SU-DHL-6 (cell line): ENCODE results near the gene SRPK2.

Experiments
- H2AFZ ChIP-seq: fragments of 200-600 bp; sonication (generic); 2 replicates; pipeline ENCODE4 v1.6.1; 2014; ENCODE audit warnings: low read depth, mild to moderate bottlenecking, moderate library complexity, mixed read lengths, antibody characterized with exemption, low read length; ENCODE audit not compliant: severe bottlenecking
- H3F3A ChIP-seq: fragments of 200-600 bp; shearing (Covaris generic); 2 replicates; pipeline ENCODE4 v1.6.0; 2016; ENCODE audit warnings: antibody characterized with exemption, mild to moderate bottlenecking; ENCODE audit not compliant: insufficient read depth
- H3K27ac ChIP-seq: fragments of 200-600 bp; sonication (generic); 2 replicates; pipeline ENCODE4 v1.5.1; 2016; ENCODE audit warnings: low read depth, mild to moderate bottlenecking, low read length, moderate library complexity, mixed read lengths
- H3K27me3 ChIP-seq: fragments of 200-600 bp; sonication (generic), shearing (Covaris generic); 2 replicates; pipeline ENCODE4 v1.6.0; 2014; ENCODE audit warnings: mild to moderate bottlenecking, low read length
- H3K36me3 ChIP-seq: fragments of 200-600 bp; sonication (generic); 2 replicates; pipeline ENCODE4 v1.6.1; 2014; ENCODE audit warnings: mild to moderate bottlenecking, low read length, mixed read lengths
- H3K4me2 ChIP-seq: fragments of 300-600, 200-600 bp; shearing (Covaris generic), sonication (generic); 2 replicates; pipeline ENCODE4 v1.6.0; 2014; ENCODE audit warnings: low read length, low read depth, mild to moderate bottlenecking; ENCODE audit not compliant: poor library complexity, severe bottlenecking
- H3K4me3 ChIP-seq: fragments of 200-600 bp; sonication (generic); 2 replicates; pipeline ENCODE4 v1.5.1; 2014; ENCODE audit warnings: antibody characterized with exemption, low read length, mild to moderate bottlenecking, mixed read lengths; ENCODE audit not compliant: insufficient read depth, poor library complexity, severe bottlenecking
- H3K79me2 ChIP-seq: fragments of 200-600 bp; sonication (generic); 2 replicates; pipeline ENCODE4 v1.6.1; 2014; ENCODE audit warnings: mild to moderate bottlenecking, low read length, moderate library complexity; ENCODE audit not compliant: insufficient read depth
- H3K9ac ChIP-seq: fragments of 200-600 bp; sonication (generic); 2 replicates; pipeline ENCODE4 v1.7.0; 2014; ENCODE audit warnings: mild to moderate bottlenecking, low read length
- H3K9me2 ChIP-seq: fragments of 200-600 bp; sonication (generic); replicated peaks from 2 replicates; pipeline ENCODE4 v1.6.1; 2014; ENCODE audit warnings: low read length; ENCODE audit not compliant: insufficient read depth
- H3K9me3 ChIP-seq: fragments of 200-600 bp; sonication (generic); 2 replicates; pipeline ENCODE4 v1.6.1; 2014; ENCODE audit warnings: low read length, mixed read lengths; ENCODE audit not compliant: insufficient read depth
- H4K20me1 ChIP-seq: fragments of 200-600 bp; sonication (generic); 2 replicates; pipeline ENCODE4 v1.6.1; 2014; ENCODE audit warnings: low read depth, mild to moderate bottlenecking, antibody characterized with exemption, low read length, moderate library complexity, mixed read lengths
- CTCF ChIP-seq: fragments of 200-600 bp; sonication (generic); IDR thresholded peaks from one replicate; pipeline ENCODE4 v1.5.1; 2017; ENCODE audit warnings: antibody characterized with exemption, mild to moderate bottlenecking, low read length, moderate library complexity; ENCODE audit not compliant: insufficient read depth, poor library complexity, severe bottlenecking
- EZH2phosphoT487 ChIP-seq: fragments of 200-600 bp; sonication (generic), shearing (Covaris generic); conservative IDR thresholded peaks from 2 replicates; pipeline ENCODE4 v1.6.1; 2018; ENCODE audit warnings: mild to moderate bottlenecking, antibody characterized with exemption, low read length, moderate library complexity, mixed read lengths

SRPK2 gene

GRCh38 chr7:105319578-105319977 lies 69.1 kb downstream of the SRPK2 start:
- Histone ChIP-seq H3K27ac (no peak overlapping the region), H3K4me3 (no peak overlapping the region), H3K79me2 (0 out of 2 replicates have a peak, but pooled peaks cover 15% of the 10 kb centered on the region), H4K20me1 (0 out of 2 replicates have a peak, but pooled peaks cover 9% of the 10 kb centered on the region), H3K9ac (no peak overlapping the region), H3K9me3 (no peaks in the 10 kb centered on the region), H2AFZ (no peak overlapping the region), H3K4me2 (no peak overlapping the region), H3K36me3 (no peaks in the 10 kb centered on the region), H3K27me3 (no peaks in the 10 kb centered on the region), H3F3A (no peaks in the 10 kb centered on the region), H3K9me2 (no peaks in the 10 kb centered on the region)
- no peak for TF ChIP-seq CTCF
- no peak for TF ChIP-seq EZH2phosphoT487

- Histone ChIP-seq H3K9ac (no peak overlapping the region), H3K79me2 (0 out of 2 replicates have a peak, but pooled peaks cover 15% of the 10 kb centered on the region), H3K36me3 (no peaks in the 10 kb centered on the region), H3K4me2 (no peak overlapping the region), H3K27me3 (no peaks in the 10 kb centered on the region), H3K27ac (no peak overlapping the region), H3K9me3 (no peaks in the 10 kb centered on the region), H3K4me3 (no peak overlapping the region), H4K20me1 (0 out of 2 replicates have a peak, but pooled peaks cover 9% of the 10 kb centered on the region), H2AFZ (no peak overlapping the region), H3F3A (no peaks in the 10 kb centered on the region), H3K9me2 (no peaks in the 10 kb centered on the region)
- no peak for TF ChIP-seq EZH2phosphoT487
- TF ChIP-seq CTCF = no peak
These were observed 72.0 kb downstream of the SRPK2 start for GRCh38 chr7:105316578-105317344.

GRCh38 chr7:105315357-105315756 lies 73.4 kb downstream of the SRPK2 start:
- H3K4me3 ChIP-seq = no peak overlapping the region
- no peak overlapping the region for H3K4me2 ChIP-seq
- no peaks in the 10 kb centered on the region for H3K27me3 ChIP-seq
- no peaks in the 10 kb centered on the region for H3F3A ChIP-seq
- H3K9ac ChIP-seq = no peak overlapping the region
- H3K79me2 ChIP-seq = 0 out of 2 replicates have a peak, but pooled peaks cover 7% of the 10 kb centered on the region
- H4K20me1 ChIP-seq = 0 out of 2 replicates have a peak, but pooled peaks cover 9% of the 10 kb centered on the region
- H3K36me3 ChIP-seq = no peaks in the 10 kb centered on the region
- no peak for TF ChIP-seq CTCF
- TF ChIP-seq EZH2phosphoT487 = no peak
- no peak overlapping the region for H3K27ac ChIP-seq
- no peaks in the 10 kb centered on the region for H3K9me3 ChIP-seq
- no peak overlapping the region for H2AFZ ChIP-seq
- H3K9me2 ChIP-seq = no peaks in the 10 kb centered on the region
